Epidermal melanocyte (primary cell): ENCODE measurements around the gene SORCS2.

Source experiments
- DNase-seq: peaks from one replicate; pipeline ENCODE4 v3.0.0; 2011; ENCODE audit warnings: low spot score; ENCODE audit not compliant: insufficient read length

Gene SORCS2

DNA sequence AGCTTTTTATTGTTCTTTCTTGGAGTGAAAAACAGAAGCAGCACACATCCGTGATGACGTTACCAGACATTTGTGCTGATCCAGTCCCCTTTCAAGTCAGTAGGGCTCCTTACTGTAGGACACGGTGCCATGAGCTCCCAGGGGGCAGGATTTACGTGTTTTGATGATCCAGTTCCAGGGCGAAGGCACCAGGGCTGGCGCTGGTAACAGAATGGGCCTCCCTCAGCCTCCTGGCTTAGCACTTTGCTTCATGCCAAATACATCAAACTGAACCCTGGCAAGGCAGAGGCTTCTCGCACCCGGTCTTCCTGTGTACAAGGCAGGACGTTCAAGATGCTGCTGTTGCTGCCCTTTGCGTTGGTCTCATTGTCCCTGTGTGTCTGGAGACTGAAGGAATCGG lies 309.0 kb downstream of the SORCS2 start:
- no peak for DNase-seq

DNA sequence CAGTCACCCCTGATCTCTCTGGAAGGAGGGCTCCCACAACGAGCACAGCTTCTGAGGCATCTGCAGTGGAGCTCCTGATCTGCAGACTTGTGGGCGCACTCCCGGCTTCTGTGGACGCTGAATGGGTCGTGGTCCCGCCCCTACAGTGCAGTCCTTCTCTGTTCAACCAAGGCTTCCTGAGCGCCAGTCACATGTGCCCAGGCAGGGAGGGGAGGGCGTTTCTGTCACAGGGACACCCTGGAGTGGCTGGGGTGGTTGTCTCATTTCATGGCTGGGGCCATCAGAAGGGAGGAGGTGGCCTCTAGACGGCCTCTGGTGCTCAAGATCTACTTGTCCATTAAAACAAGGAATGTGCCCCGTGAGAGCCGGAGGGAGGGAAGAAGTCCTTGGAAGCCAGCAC lies 309.5 kb downstream of the SORCS2 start:
- DNase-seq: no peak

DNA sequence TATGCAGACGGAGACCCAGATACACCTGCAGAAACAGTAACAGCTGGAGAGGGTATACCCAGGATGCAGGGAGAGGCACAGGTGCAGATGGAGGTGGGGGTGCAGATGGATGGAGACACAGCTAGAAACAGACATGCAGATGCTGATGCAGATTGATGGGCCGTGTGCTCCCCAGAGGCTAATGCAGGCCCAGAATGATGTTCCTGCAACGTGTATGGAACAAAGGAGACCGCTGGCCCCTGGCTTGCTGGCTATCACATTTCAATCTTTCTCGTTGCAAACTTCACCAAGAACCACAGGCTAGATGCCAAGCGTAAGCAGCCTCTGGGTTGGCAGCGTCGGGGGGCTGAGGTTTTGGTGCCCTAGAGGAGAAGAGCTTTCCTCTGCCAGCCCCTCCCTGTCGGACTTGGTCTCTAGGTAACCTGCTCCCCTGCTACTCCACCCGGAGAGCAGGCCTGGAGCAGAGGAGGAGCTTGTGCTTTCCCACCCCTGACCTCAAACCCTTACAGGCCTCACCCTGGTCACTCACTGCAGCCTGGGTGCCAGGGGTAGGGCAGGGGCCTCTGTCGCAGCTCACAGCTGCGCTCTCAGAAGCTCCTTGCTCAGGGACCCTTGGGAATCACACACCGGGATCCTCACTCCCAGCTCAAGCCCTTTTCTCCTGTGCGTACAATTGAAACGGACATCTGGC lies 311.4 kb downstream of the SORCS2 start:
- no peak for DNase-seq

DNA sequence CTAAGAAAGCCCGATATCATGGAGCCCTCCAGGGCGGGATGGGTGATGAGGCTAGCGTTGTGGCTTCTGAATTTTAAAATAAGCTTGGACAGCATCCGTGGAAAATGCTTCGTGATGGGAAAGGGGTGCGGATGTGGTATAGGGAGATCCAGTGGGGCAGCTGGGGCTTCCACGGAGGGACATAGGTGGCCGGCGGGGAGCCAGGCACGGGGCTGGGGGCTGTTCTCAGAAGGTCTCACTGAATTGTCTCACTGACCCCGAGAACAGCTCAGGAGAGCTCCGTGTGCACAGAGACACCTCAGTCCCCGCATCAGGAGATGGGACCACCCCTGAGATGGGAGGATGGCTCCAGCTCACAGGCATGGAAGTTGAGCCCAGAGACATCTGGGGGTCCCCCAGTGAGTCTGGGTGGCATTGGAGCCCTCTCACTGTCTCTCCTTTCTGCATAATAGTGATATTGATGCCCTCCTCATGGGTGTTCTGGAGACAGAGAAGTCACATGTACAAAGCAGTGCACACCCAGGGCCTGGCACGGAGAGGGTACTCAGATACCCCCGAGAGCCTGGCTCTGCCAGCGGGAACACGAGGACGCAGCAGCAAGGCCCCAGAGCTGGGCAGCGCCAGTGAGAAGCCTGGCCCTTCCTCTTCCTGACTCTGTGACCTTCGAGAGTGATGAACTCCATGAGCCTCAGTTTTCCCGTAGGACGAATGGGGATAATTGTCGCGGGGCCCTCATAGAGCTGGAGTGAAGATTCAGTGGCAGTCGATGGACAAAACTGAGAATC lies 313.0 kb downstream of the SORCS2 start:
- DNase-seq: no peak

DNA sequence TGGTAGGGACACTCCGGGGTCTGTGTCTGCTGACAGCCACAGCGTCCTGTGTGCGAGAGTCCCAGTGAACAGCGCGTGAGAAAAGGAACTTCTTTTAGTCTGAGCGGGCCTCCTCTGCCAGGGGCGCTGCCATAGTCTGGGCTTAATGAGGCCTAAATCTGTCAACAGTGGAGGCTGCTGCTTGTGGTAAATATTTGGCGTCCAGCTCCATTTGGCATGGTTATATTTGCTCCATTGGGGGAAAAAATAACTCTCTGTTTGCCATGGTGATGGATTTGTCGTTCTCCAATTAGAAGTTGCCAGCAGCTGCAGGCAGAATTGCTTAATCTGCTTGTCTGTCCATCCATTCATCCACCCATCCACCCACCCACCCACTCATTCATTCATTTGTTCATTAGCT lies 313.8 kb downstream of the SORCS2 start:
- DNase-seq: no peak

DNA sequence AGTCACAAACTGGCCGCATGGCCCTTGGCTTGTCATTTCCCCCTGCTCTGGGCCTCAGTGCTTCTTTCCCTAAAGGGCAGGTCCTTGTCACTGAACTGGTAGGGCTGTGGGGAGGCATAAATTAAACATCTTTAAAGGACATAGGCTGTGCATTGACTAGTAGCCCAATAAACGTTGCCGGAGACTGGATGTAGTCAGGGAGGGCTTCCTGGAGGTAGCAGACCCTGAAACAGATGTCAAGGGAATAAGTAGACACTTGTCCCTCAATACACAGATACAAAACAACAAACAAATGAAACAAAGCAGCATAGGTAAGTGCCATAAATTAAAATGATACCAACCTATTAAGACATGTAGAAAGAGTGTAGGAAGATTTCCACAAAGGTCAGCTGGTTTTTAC lies 314.2 kb downstream of the SORCS2 start:
- DNase-seq: no peak

DNA sequence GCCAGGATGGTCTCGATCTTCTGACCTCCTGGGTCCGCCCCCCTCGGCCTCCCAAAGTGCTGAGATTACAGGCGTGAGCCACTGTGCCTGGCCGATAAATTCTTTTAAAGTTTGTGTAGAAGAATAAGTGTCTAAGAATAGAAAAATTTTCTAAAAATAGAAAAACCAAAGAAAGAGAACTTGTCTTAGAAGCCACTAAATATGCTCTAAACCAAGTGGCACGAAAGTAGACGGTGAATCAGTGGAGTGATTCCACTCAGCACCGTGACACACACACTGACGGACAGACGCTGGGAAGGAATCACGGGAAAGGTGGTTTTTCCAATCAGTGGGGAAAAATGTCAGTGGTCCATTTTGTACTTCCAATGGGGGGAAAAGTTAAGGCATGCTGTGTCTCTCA lies 315.0 kb downstream of the SORCS2 start:
- no peak for DNase-seq

DNA sequence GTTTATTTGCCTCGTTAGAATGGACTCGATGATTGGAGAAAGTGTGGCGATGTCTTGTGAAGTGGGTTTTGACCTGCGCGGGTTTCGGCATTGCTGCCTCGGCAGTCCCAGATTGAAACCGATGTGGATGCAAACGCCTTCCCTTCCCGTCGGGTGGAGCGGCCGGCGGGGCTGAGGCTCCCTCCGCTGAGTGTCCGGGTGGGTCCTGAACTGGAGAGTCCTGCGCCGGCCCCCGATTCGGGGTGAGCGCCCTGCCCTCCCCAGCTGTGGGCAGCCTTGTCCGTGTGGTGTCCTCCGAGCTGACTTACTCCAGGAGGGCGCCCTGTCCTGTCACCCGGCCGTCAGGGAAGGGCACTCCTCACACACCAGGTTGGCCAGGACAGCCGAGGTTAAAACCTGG lies 317.7 kb downstream of the SORCS2 start:
- DNase-seq: no peak

DNA sequence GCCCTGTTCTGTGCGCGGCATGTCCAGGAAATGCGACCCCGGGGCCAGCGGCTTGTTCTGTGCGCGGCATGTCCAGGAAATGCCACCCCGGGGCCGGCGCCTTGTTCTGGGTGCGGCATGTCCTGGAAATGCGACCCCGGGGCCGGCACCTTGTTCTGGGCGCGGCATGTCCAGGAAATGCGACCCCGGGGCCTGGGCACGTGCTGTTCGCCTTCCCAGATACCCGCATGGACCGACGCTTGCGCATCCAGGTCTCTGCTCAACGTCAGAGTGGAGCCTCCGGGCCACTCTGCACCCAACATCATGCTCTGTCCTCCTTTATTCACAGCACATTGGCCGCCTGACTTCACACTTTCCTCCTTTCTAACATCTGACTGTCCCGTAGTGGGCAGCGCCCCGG lies 318.2 kb downstream of the SORCS2 start:
- no peak for DNase-seq

DNA sequence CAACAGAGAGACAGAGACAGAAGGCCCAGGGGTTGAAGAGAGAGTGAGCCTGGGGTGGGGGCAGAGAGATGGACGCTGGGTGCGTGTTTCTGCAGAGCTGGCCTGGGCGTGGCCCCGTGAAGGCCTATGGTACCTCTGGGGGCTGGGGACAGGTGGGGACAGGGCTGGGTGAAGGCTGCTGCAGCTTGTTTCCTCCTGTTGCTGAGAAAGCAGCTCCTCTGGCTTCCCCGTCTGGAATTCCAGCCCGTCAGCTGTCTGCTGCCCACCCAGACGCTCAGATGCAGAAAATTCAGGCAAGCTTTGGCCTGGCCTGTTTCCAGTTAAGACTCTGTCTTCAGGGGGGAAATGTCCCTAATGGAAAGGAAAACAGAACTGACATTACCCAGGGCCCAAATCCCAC lies 319.2 kb downstream of the SORCS2 start:
- DNase-seq: no peak

DNA sequence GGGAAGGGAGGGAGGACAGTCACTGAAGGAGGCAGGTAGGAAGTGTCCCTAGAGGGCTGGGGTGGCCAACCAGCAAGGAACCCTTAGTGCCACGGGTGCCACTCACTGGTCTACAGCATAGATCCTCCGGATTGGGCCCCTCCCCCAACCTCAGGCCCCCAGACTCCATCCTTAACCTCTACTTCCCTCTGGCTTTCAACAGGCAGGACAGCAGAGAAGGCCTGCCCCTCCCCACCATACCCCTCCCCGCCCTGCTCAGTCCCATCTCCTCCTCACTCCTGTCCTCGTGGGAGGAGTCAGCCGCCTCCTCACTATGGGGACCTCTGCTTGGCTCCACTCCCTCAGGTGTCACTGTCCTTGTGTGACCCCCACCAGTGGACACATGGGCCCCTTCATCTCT lies 320.1 kb downstream of the SORCS2 start:
- no peak for DNase-seq

DNA sequence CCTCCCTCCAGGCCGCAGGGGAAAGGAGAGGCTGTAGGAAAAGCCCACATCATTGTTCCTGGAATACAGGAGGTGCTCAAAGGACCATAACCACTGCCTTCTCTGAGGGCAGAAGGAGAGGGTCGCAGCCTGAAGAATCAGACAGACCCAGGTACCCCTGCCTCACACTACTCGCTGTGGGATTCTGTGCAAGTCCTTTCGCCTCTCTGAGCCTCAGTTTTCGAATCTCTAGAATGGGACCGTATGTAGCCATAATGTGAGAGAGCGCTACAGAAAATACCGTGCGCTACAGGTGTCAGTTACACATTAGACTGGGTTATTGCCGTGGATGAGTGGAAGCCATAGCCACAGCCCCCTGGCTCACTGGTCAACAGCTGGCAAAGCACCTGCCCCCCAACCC lies 320.6 kb downstream of the SORCS2 start:
- DNase-seq: no peak

DNA sequence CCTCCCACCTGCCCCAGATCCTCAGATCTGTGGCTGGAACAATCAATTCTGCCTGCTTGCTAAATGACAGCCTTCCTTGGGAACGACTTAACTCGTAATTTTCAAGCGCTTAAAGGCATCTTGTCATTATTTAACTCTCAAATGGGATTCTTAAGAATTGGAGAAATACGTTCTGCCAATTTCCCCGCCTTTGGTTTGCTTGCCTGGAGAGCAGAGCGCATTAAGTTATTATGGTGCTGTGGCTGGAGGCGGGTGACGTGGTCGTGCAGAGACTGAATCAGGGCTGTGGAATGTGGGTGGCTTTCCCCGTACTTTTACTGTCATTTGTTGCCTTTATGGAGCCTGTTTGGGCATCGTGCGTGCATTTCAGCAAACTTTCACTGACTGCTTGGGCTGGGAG lies 321.3 kb downstream of the SORCS2 start:
- DNase-seq: no peak

DNA sequence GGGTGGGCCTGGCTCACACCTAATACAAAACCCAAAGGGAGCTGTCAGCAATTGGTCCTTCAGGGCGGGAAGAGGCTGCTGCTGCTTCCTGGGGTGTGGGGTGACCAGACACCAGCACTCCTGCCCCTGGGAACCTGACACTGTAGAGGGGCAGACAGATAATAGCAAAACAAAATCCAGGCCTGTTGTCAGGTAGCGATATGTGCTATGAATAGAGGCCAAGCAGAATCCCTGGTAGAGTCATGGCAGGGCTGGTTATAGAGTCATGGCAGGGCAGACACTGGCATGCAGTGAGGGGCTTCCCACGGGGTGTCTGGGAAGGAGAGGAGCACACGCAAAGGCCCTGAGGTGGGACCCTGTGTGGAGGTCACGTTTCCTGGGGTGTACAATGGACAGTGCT lies 321.9 kb downstream of the SORCS2 start:
- DNase-seq: no peak

DNA sequence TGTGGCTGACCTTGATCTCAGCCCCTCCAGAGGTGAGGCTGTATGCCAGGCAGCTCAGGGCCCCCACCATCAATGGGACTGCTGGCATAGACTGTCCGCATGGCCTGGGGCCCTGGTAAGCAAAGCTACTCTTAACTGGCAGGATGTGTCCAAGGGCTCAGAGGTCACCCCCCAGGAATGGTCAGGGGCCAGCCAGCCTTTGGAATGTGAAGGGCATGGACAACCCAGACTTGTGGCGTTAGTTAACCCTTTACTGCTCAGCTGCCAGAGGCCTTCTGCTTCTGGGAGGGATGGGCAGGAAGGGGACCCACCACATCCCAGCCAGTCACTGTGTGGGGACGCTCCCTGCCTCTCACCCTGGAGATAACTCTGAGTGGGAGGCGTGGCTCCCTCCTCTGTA lies 322.5 kb downstream of the SORCS2 start:
- DNase-seq: no peak

DNA sequence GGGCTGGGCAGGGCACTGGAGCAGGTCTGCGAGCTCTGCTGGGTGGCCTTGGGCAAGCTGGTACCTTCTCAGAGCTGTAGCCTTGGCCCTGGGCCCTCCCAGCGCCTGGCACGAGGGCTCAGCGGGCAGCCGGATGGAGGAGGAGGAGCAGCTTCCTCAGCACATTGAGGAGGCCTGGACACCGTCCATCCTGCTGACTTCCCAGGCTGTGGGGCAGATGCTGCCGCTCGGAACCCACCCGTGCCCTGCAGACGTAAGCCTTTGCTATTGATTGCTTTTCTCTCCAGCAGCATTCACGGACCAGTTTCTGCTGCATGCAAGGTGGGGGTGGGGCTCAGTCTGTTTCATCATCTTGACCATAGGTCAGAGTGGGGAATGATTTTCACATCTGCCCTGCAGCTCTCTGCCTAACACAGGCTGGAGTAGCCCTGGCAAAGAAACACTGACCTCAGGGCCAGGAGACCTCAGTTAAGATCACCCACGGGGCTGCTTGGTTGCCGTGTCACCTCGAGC lies 323.1 kb downstream of the SORCS2 start:
- DNase-seq: no peak

DNA sequence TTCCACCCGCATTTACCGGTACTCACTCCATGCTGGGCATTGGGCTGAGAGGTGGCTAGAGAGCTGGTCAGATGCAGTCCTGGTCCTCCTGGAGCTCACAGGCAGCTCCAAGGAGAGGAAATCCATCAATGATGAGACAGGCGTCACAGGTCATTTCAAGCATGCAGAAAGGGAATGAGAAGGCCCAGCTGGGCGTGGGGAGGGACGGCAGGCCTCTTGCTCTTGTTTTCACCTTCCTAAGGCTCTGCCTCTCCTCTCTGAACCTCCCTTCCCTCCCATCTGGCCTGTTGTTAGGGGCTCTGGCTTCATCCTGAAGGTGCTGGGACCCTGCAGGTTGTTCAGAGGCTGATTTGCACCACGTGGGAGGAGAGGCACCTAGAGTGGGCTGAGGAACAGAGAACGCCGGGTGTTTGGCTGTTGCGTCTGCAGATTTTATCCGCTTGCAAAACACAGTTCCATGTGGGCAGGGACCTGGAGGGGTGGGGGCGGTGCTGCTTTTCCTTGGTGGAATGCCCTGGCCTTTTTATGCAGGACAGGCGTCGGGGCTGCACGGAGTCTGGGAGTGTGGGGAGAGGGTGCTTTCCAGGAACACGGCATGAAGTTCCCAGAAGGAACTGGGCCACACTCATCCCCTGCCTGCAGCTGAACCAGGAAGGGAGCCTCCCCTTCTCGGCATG lies 323.9 kb downstream of the SORCS2 start:
- DNase-seq: no peak

DNA sequence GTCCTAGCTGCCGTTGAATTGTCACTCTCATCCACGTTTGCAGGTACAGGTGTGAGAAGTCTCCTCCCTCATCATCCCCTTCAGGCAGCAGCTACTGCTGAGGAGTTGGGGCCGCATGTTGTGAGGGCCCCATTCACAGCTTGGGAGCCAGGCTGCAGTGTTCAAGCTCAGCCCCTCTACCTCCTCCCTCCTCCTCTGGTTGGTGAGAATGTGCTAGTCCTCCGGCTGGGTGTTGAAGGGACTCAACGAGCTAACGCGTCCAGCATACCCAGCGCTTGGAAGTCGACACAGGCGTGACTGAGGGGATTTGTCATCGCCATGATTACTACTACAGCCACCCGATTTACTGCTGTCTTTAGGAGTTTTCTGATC lies 324.4 kb downstream of the SORCS2 start:
- no peak for DNase-seq

DNA sequence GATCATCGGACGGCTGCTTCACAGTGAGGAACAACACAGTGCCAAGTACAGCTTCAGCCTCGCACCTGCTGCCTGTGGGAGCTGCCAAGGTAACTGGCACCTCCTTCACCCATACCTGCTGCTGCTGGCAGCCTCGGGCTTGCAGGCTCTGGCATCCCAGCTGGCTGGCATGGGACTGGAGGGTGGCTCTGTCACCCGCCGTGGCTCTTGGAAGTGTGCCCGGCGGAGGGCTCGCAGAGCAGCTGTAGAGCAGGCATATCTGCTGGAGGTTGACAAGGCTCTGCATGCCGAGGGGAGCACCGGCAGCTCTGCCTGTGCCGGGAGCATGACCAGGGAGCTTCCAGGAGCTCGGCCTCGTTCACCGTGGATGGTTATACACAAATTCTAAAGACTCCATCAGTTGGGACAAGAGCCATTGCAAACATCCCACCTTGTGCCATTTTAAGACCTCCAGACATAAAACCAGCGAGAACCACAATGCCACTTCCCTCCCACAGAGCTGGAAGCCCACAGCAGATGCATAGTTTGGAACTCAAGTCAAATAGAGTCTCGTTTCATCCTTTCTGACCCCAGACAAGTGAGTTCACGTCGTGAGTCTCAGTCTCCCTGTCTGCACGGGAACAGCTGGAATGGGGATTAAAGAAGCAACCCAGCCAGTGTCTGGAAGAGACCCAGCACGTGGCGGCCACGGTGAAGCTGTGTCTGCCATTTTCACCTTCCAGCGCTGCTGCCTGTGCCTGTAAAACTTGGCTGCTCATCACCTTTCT lies 326.7 kb downstream of the SORCS2 start:
- DNase-seq: no peak

DNA sequence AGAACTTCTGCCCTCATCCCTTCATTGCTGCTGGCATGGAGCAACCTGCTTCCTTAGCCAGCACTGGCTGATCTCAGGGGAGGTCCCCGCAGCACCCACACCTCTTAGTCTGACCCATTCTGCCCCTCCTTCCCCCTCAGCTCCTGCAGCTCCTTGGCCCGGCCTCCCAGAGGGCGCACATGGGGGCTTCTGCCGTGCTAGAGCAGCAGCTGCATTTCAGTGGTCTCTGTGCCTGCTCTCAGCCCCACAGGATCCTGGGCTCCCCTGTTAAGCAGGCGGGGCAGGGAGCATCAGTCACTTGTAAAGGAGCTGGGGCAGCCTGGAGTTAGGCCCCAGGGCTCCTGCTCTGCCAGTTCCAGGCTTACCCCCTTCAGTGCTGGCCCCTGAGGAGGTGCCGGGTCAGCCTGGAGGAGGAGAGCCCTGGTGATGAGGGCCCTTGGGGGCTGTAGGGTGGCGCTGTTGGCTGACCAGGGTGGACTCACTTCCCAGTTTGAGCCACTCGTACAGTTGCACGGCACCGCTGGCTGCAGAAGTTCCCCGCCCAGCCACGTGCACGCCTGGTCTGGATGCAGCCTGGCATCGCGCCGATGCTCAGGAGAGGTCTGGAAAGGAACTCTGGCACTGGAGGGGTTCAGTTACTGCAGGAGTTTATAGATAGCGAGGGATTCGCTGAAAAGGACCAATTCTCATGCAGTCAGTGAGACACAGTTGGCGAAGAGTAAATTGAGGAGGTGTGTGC lies 327.5 kb downstream of the SORCS2 start:
- no peak for DNase-seq

DNA sequence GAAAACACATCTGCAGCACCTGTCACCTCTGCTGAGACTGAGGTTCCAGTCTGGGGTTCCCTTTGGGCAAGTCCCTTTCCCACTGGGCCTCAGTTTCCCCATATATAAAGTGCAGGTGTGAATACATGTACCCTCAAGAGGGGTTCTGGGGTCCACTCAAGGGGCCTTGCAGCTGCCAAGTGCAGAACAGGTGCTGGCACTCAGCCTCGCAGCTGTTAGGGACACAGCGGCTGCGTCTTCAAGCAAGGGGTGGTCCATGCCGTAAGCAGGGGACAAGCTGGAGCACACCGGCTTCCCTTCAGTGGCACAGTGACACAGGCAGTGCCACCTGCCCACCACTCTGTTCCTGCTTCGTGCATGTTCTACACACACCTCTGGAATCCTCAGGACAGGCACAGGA lies 329.3 kb downstream of the SORCS2 start:
- DNase-seq: no peak
